K562 (cell line): Measurements from ENCODE around the gene ZNF276. TPM values are rescaled to one million over a fixed set of nuclear protein-coding genes. Genes with fewer than 3 reads are reported as not detected.
A peak's percentile ranks its signal among the peaks of the same experiment; 100 is the strongest.

ENCODE experiments used
- CBX8 ChIP-seq: fragments of 200-600 bp; sonication (generic); IDR thresholded peaks from 2 replicates; pipeline ENCODE4 v1.6.1; 2012; ENCODE audit warnings: borderline replicate concordance, mixed run types, low read depth, mild to moderate bottlenecking, moderate library complexity, mixed read lengths, low read length, control low read depth, inconsistent platforms; ENCODE audit not compliant: poor library complexity, severe bottlenecking; ENCODE audit errors: extremely low read depth
- CREB1 ChIP-seq, 2 experiments: sonication (generic) in 1 of 2; formaldehyde crosslinking in 1 of 2; IDR thresholded peaks; 2 replicates each; pipeline versions ENCODE4 v1.6.1 to v1.8.0; 2012 to 2022; ENCODE audit warnings: inconsistent platforms in 1 of 2, mild to moderate bottlenecking in 1 of 2, missing genetic modification reagents in 1 of 2, moderate library complexity in 1 of 2
- HDAC8 ChIP-seq: fragments of 450-650 bp; IDR thresholded peaks from 2 replicates; pipeline ENCODE4 v1.6.1; 2016; ENCODE audit warnings: mild to moderate bottlenecking, missing genetic modification characterization, moderate library complexity, missing compliant biosample characterization
- KAT8 ChIP-seq: fragments of 450-650 bp; IDR thresholded peaks from 2 replicates; pipeline ENCODE4 v1.6.1; 2016; ENCODE audit warnings: low read depth, mild to moderate bottlenecking
- NFE2 ChIP-seq: IDR thresholded peaks from 2 replicates; pipeline ENCODE4 v1.6.1; 2014; ENCODE audit warnings: antibody characterized with exemption, low read depth
- NR2F6 ChIP-seq: fragments of 450-650 bp; formaldehyde crosslinking; IDR thresholded peaks from 2 replicates; pipeline ENCODE4 v1.4.0; 2020; ENCODE audit warnings: mild to moderate bottlenecking
- POLR2H ChIP-seq: IDR thresholded peaks from 2 replicates; pipeline ENCODE4 v1.6.1; 2016; ENCODE audit warnings: missing genetic modification characterization, low read depth, mild to moderate bottlenecking, control low read depth, missing compliant biosample characterization, moderate library complexity
- RBM14 ChIP-seq: fragments of 200-400 bp; formaldehyde crosslinking; IDR thresholded peaks from 2 replicates; pipeline ENCODE4 v1.6.1; 2018; ENCODE audit warnings: low read depth, mild to moderate bottlenecking, low read length, moderate library complexity, borderline replicate concordance; ENCODE audit not compliant: insufficient read depth
- RCOR1 ChIP-seq, 2 experiments: IDR thresholded peaks; 2 replicates each; pipeline ENCODE4 v1.6.1; 2012; ENCODE audit warnings: low read depth in 2 of 2, low read length in 2 of 2, borderline replicate concordance in 1 of 2, improper control_type of control experiment in 1 of 2
- TGIF2 ChIP-seq: sonication (generic); formaldehyde crosslinking; IDR thresholded peaks from 2 replicates; pipeline ENCODE4 v1.8.1; 2022; ENCODE audit warnings: mild to moderate bottlenecking, missing genetic modification reagents, moderate library complexity
- ZKSCAN1 ChIP-seq: fragments of 150-350 bp; IDR thresholded peaks from 2 replicates; pipeline ENCODE4 v1.6.1; 2016; ENCODE audit warnings: low read depth, low read length
- ZNF140 ChIP-seq: fragments of 250-450 bp; sonication (Bioruptor Pico); IDR thresholded peaks from 2 replicates; pipeline ENCODE4 v1.8.0; 2021; ENCODE audit warnings: moderate library complexity, mild to moderate bottlenecking, inconsistent platforms
- ZNF24 ChIP-seq: fragments of 450-650 bp; IDR thresholded peaks from 2 replicates; pipeline ENCODE4 v1.6.1; 2016
- ZNF75A ChIP-seq: fragments of 450-650 bp; formaldehyde crosslinking; IDR thresholded peaks from 2 replicates; pipeline ENCODE4 v1.4.0; 2020; ENCODE audit warnings: mild to moderate bottlenecking
- ZNF830 ChIP-seq: fragments of 250-450 bp; sonication (Bioruptor Pico); IDR thresholded peaks from 2 replicates; pipeline ENCODE4 v1.5.0; 2021; ENCODE audit warnings: mild to moderate bottlenecking
- polyA plus RNA-seq, 8 experiments: library from polyadenylated mRNA; depleted of rRNA in 4 of 8; stranded (reverse) in 5 of 8; unstranded in 3 of 8; fragments of >200 nt; fragmentation: Nextera tagmentation in 2 of 8; fragmentation: Illumina TruSeq in 1 of 8; extraction: Ambion mirVana in 2 of 8; extraction: Trizol in 1 of 8; gene quantifications; 2 replicates each; pipeline versions ENCODE4 v1.2.1 to v1.2.3, GENCODE V29; 2011 to 2014; ENCODE audit warnings: inconsistent platforms in 1 of 8, missing spikeins in 1 of 8
- total RNA-seq, 7 experiments: library from RNA; depleted of rRNA in 6 of 7; stranded (reverse); fragments of >200 nt in 6 of 7; fragmentation: Illumina TruSeq in 2 of 7; extraction: Trizol in 2 of 7; gene quantifications; 2 replicates each; pipeline versions ENCODE4 v1.2.1 to v1.2.3, GENCODE V29; 2011 to 2021; ENCODE audit warnings: low replicate concordance in 1 of 7
- TF ChIP-seq, protein P1 (sequence below): IDR thresholded peaks from 3 replicates; pipeline ENCODE4 v1.6.1; 2011; ENCODE audit warnings: borderline replicate concordance, mild to moderate bottlenecking; ENCODE audit not compliant: insufficient read length, insufficient read depth
- TF ChIP-seq, protein P2 (sequence below): fragments of 450-650 bp; IDR thresholded peaks from 2 replicates; pipeline ENCODE4 v1.7.1; 2018; ENCODE audit warnings: mild to moderate bottlenecking, low read depth; ENCODE audit not compliant: partially characterized antibody
- TF ChIP-seq, protein P3 (sequence below): sonication (generic); formaldehyde crosslinking; IDR thresholded peaks from 2 replicates; pipeline ENCODE4 v1.8.0; 2022; ENCODE audit warnings: mild to moderate bottlenecking, low read depth, missing genetic modification reagents
- TF ChIP-seq, protein P4 (sequence below): fragments of 450-650 bp; IDR thresholded peaks from 2 replicates; pipeline ENCODE4 v1.6.1; 2018; ENCODE audit warnings: mild to moderate bottlenecking, low read depth; ENCODE audit not compliant: partially characterized antibody

The ZNF276 gene
- total and polyA plus RNA-seq, 9 of the 15 experiments (the other 6 are each of a cell fraction or from before 2014, with no cell fraction given), result 0.49 to 43.9 (median 15.8) TPM

DNA sequence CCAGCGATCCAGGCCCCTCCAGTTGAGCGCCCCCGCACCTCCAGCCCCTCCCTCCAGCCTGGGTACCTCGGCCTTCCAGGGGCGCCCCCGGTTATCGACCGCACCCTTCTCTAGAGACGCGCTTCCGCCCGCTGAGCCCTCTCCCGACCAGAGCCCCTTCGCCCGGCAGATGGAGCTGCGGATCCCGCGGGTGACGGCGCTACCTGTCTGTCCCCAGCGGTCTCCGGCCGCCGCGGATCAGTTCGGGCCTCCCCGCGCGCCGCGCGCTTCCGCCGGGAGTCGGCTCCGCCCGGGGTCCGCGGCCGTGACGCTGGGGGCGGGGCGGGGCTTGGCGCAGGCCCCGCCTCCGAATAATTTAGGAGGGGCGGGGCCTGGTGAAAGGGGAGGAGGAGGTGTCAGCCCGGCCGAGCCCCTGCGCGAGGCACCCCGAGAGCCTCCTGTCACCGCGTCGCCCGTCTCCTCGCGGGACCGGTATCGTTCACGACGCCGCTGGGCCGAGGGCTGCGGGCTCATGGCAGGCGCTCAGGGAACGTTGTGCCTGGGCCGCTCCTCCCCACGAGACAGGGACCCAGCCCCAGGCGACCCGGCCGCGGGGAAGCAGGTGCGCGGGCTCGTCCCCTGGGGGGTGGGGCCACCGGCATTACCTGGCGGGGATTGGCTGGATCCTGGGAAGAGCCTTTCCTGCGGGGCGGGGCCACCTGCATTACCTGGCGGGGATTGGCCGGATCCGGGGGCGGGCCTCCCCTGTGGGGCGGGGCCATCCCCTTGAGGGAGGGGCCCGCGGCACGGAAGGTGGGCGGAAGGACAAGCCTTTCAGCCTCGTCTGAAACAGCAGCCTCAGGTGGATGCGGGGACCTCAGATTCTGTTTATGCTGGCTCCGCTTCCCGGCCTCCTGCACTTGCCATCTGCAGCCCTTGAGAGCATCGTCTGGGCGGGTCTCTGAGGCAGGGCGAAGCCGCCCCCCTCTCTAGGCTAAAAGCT, 19.6 kb upstream of the ZNF276 start, which contains the start of gene SPATA2L (continued):
- TF ChIP-seq POLR2H (tag) (no peak), TGIF2 (CRISPR knock-in tag) (no peak), NR2F6 (CRISPR knock-in tag) (no peak), KAT8 (no peak), ZNF830 (CRISPR knock-in tag) (no peak), ZNF140 (no peak), CREB1 (IDR thresholded peaks at IDR 0.05) (peak; percentile 55), CREB1 (CRISPR knock-in tag; IDR thresholded peaks at IDR 0.05) (peak; percentile 57; the same call in 1 of the 2 replicates), HDAC8 (no peak), ZNF24 (no peak; the same call in 1 of the 2 replicates), RCOR1 (IDR thresholded peaks at IDR 0.05; ENCODE audit: borderline replicate concordance in 1 of 2, low read depth in 2 of 2, low read length in 2 of 2) (peak in 1 of 2 experiments; percentile 33; a peak in 1 of 4 replicates), RBM14 (no peak), CBX8 (no peak), ZNF75A (CRISPR knock-in tag) (no peak), ZKSCAN1 (no peak), NFE2 (no peak)
- TF ChIP-seq, protein P1, sequence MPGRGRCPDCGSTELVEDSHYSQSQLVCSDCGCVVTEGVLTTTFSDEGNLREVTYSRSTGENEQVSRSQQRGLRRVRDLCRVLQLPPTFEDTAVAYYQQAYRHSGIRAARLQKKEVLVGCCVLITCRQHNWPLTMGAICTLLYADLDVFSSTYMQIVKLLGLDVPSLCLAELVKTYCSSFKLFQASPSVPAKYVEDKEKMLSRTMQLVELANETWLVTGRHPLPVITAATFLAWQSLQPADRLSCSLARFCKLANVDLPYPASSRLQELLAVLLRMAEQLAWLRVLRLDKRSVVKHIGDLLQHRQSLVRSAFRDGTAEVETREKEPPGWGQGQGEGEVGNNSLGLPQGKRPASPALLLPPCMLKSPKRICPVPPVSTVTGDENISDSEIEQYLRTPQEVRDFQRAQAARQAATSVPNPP, result no peak
- TF ChIP-seq, protein P2, sequence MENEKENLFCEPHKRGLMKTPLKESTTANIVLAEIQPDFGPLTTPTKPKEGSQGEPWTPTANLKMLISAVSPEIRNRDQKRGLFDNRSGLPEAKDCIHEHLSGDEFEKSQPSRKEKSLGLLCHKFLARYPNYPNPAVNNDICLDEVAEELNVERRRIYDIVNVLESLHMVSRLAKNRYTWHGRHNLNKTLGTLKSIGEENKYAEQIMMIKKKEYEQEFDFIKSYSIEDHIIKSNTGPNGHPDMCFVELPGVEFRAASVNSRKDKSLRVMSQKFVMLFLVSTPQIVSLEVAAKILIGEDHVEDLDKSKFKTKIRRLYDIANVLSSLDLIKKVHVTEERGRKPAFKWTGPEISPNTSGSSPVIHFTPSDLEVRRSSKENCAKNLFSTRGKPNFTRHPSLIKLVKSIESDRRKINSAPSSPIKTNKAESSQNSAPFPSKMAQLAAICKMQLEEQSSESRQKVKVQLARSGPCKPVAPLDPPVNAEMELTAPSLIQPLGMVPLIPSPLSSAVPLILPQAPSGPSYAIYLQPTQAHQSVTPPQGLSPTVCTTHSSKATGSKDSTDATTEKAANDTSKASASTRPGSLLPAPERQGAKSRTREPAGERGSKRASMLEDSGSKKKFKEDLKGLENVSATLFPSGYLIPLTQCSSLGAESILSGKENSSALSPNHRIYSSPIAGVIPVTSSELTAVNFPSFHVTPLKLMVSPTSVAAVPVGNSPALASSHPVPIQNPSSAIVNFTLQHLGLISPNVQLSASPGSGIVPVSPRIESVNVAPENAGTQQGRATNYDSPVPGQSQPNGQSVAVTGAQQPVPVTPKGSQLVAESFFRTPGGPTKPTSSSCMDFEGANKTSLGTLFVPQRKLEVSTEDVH, result no peak
- TF ChIP-seq, protein P3, sequence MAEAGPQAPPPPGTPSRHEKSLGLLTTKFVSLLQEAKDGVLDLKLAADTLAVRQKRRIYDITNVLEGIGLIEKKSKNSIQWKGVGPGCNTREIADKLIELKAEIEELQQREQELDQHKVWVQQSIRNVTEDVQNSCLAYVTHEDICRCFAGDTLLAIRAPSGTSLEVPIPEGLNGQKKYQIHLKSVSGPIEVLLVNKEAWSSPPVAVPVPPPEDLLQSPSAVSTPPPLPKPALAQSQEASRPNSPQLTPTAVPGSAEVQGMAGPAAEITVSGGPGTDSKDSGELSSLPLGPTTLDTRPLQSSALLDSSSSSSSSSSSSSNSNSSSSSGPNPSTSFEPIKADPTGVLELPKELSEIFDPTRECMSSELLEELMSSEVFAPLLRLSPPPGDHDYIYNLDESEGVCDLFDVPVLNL (CRISPR knock-in tag), result 0 out of 2 replicates have a peak, but pooled peaks have one; percentile 53
- TF ChIP-seq, protein P4, sequence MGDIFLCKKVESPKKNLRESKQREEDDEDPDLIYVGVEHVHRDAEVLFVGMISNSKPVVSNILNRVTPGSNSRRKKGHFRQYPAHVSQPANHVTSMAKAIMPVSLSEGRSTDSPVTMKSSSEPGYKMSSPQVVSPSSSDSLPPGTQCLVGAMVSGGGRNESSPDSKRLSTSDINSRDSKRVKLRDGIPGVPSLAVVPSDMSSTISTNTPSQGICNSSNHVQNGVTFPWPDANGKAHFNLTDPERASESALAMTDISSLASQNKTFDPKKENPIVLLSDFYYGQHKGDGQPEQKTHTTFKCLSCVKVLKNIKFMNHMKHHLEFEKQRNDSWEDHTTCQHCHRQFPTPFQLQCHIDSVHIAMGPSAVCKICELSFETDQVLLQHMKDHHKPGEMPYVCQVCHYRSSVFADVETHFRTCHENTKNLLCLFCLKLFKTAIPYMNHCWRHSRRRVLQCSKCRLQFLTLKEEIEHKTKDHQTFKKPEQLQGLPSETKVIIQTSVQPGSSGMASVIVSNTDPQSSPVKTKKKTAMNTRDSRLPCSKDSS, result no peak
